Measurements from ENCODE around the gene NTM.

NTM gene

GRCh38 chr11:131546218-131546895 lies 175.9 kb downstream of the NTM start:
- peak in 7 of 56 donors; percentile 23 to 54 (median 46) for DNase-seq

GRCh38 chr11:131549099-131549498 lies 178.7 kb downstream of the NTM start:
- DNase-seq: no peak

GRCh38 chr11:131549770-131550169 lies 179.4 kb downstream of the NTM start:
- DNase-seq: no peak

GRCh38 chr11:131560287-131560686 lies 189.9 kb downstream of the NTM start:
- DNase-seq: no peak

- DNase-seq: no peak
Observed at GRCh38 chr11:131561501-131561900, 191.1 kb downstream of the NTM start.

- no peak for DNase-seq
Observed at GRCh38 chr11:131561972-131562371, 191.6 kb downstream of the NTM start.

- DNase-seq: no peak
Observed at GRCh38 chr11:131568318-131568717, 197.9 kb downstream of the NTM start.

GRCh38 chr11:131571571-131571970 lies 201.2 kb downstream of the NTM start:
- no peak for DNase-seq

- DNase-seq: peak in 10 of 56 donors; percentile 14 to 65 (median 42)
Observed at GRCh38 chr11:131572423-131572822, 202.0 kb downstream of the NTM start.

GRCh38 chr11:131579932-131580387 lies 209.5 kb downstream of the NTM start:
- peak in 12 of 56 donors; percentile 21 to 60 (median 39) for DNase-seq

- no peak for DNase-seq
Observed at GRCh38 chr11:131580476-131580875, 210.1 kb downstream of the NTM start.

- DNase-seq: peak in 1 of 56 donors; percentile 30
Observed at GRCh38 chr11:131581046-131581445, 210.6 kb downstream of the NTM start.

GRCh38 chr11:131582021-131582525 lies 211.7 kb downstream of the NTM start:
- DNase-seq: peak in 7 of 56 donors; percentile 26 to 48 (median 43)

GRCh38 chr11:131583421-131583820 lies 213.0 kb downstream of the NTM start:
- DNase-seq: no peak

GRCh38 chr11:131583938-131584337 lies 213.5 kb downstream of the NTM start:
- peak in 1 of 56 donors; percentile 37 for DNase-seq

- peak; percentile 49 to 99 (median 94) for DNase-seq
Observed at GRCh38 chr11:131584785-131585592, 214.6 kb downstream of the NTM start.

- DNase-seq: no peak
Observed at GRCh38 chr11:131588057-131588456, 217.6 kb downstream of the NTM start.

- DNase-seq: peak in 2 of 56 donors; percentile 33
Observed at GRCh38 chr11:131591051-131591461, 220.6 kb downstream of the NTM start.

GRCh38 chr11:131592152-131592551 lies 221.7 kb downstream of the NTM start:
- DNase-seq: no peak

- peak in 22 of 56 donors; percentile 37 to 71 (median 52) for DNase-seq
Observed at GRCh38 chr11:131592734-131593133, 222.3 kb downstream of the NTM start.

GRCh38 chr11:131593301-131593700 lies 222.9 kb downstream of the NTM start:
- peak in 2 of 56 donors; percentile 39 to 41 for DNase-seq

GRCh38 chr11:131595797-131596196 lies 225.4 kb downstream of the NTM start:
- peak in 9 of 56 donors; percentile 37 to 51 (median 45) for DNase-seq

All from amygdala (tissue), 56 donors.